ENCODE results near the gene KCMF1. TPM values are rescaled to one million over a fixed set of nuclear protein-coding genes. Genes with fewer than 3 reads are reported as not detected.

The KCMF1 gene
- total and polyA plus RNA-seq, 4 donors = 10.5 to 45.4 (median 23.1) TPM

- Histone ChIP-seq H3K4me3 (ENCODE audit: low read depth in 1 of 3, low read length in 3 of 3) (no peak overlapping the region), H3K27ac (ENCODE audit: low read depth in 1 of 2, low read length in 2 of 2) (no peak overlapping the region), H3K4me1 (ENCODE audit: control insufficient read depth in 4 of 4, insufficient read depth in 4 of 4, low read length in 3 of 4) (peaks cover 0 to 5% (median 1%) of the 10 kb centered on the region in 4 donors), H3K36me3 (ENCODE audit: control insufficient read depth in 4 of 4, insufficient read depth in 3 of 4, low read depth in 1 of 4, low read length in 3 of 4) (no peaks in the 10 kb centered on the region), H3K9me3 (ENCODE audit: control insufficient read depth in 4 of 4, low read length in 3 of 4) (no peaks in the 10 kb centered on the region), H3K9ac (ENCODE audit: low read depth in 1 of 2, low read length in 2 of 2) (no peak overlapping the region), H3K27me3 (ENCODE audit: control insufficient read depth in 4 of 4, insufficient read depth in 4 of 4, low read length in 3 of 4) (no peaks in the 10 kb centered on the region)
- TF ChIP-seq FOXA1 (IDR thresholded peaks at IDR 0.05) (no peak), ATF3 (IDR thresholded peaks at IDR 0.05) (no peak)
- 88% methylated on average over 8 of the region's 8 CpGs for WGBS
- DNase-seq (ENCODE audit: low spot score) = no peak
Observed at GRCh38 chr2:85018049-85018447, 47.1 kb downstream of the KCMF1 start.

GRCh38 chr2:85019121-85019520 is 48.2 kb downstream of the KCMF1 start:
- TF ChIP-seq FOXA2 (IDR thresholded peaks at IDR 0.05) (no peak), EGR1 (IDR thresholded peaks at IDR 0.05; ENCODE audit: low read depth in 2 of 2) (no peak), RAD21 (IDR thresholded peaks at IDR 0.05) (no peak), REST (IDR thresholded peaks at IDR 0.05) (no peak), HNF4A (conservative IDR thresholded peaks at IDR 0.05) (no peak), HNF4G (IDR thresholded peaks at IDR 0.05) (no peak), SP1 (IDR thresholded peaks at IDR 0.05) (no peak), JUND (IDR thresholded peaks at IDR 0.05) (no peak), TAF1 (conservative IDR thresholded peaks at IDR 0.05) (no peak), MAX (IDR thresholded peaks at IDR 0.05) (no peak), YY1 (IDR thresholded peaks at IDR 0.05) (no peak), ZBTB33 (IDR thresholded peaks at IDR 0.05) (no peak), ATF3 (IDR thresholded peaks at IDR 0.05) (no peak), FOXA1 (IDR thresholded peaks at IDR 0.05) (no peak), RXRA (IDR thresholded peaks at IDR 0.05) (no peak), CTCF (IDR thresholded peaks at IDR 0.05; ENCODE audit: low read depth, low read length, missing input control) (no peak), NR2F2 (IDR thresholded peaks at IDR 0.05) (no peak)
- Histone ChIP-seq H3K27me3 (ENCODE audit: control insufficient read depth in 4 of 4, insufficient read depth in 4 of 4, low read length in 3 of 4) (no peaks in the 10 kb centered on the region), H3K9ac (ENCODE audit: low read depth in 1 of 2, low read length in 2 of 2) (peak overlapping the region in 1 of 2 donors; percentile 14), H3K36me3 (ENCODE audit: control insufficient read depth in 4 of 4, insufficient read depth in 3 of 4, low read depth in 1 of 4, low read length in 3 of 4) (no peaks in the 10 kb centered on the region), H3K9me3 (ENCODE audit: control insufficient read depth in 4 of 4, low read length in 3 of 4) (no peaks in the 10 kb centered on the region), H3K27ac (ENCODE audit: low read depth in 1 of 2, low read length in 2 of 2) (no peak overlapping the region), H3K4me3 (ENCODE audit: low read depth in 1 of 3, low read length in 3 of 3) (no peak overlapping the region), H3K4me1 (ENCODE audit: control insufficient read depth in 4 of 4, insufficient read depth in 4 of 4, low read length in 3 of 4) (peaks cover 0 to 5% (median 1%) of the 10 kb centered on the region in 4 donors)
- no peak for DNase-seq (ENCODE audit: low spot score)
